GM23248 (cell line): Measurements from ENCODE around the gene CSTPP1. TPM values are rescaled to one million over a fixed set of nuclear protein-coding genes. Genes with fewer than 3 reads are reported as not detected.

ENCODE experiments used
- DNase-seq: peaks from one replicate; pipeline ENCODE4 v3.0.0-alpha.2; 2015
- H2AFZ ChIP-seq: fragments of 200-600 bp; sonication (generic); 2 replicates; pipeline ENCODE4 v1.6.1; 2016; ENCODE audit warnings: antibody characterized with exemption
- H3F3A ChIP-seq: fragments of 200-600 bp; sonication (generic); 2 replicates; pipeline ENCODE4 v1.6.1; 2016; ENCODE audit warnings: mild to moderate bottlenecking, antibody characterized with exemption, mixed run types; ENCODE audit not compliant: insufficient read depth
- H3K27ac ChIP-seq: fragments of 200-600 bp; sonication (generic); 2 replicates; pipeline ENCODE4 v1.5.1; 2016; ENCODE audit warnings: mild to moderate bottlenecking
- H3K27me3 ChIP-seq: fragments of 200-600 bp; sonication (generic); replicated peaks from 2 replicates; pipeline ENCODE4 v1.6.1; 2016; ENCODE audit warnings: mild to moderate bottlenecking; ENCODE audit not compliant: insufficient read depth
- H3K36me3 ChIP-seq: fragments of 200-600 bp; sonication (generic); 2 replicates; pipeline ENCODE4 v1.6.1; 2016; ENCODE audit warnings: low read depth, mild to moderate bottlenecking
- H3K4me1 ChIP-seq: fragments of 200-600 bp; sonication (generic); 2 replicates; pipeline ENCODE4 v1.6.1; 2016; ENCODE audit warnings: mild to moderate bottlenecking; ENCODE audit not compliant: insufficient read depth
- H3K4me2 ChIP-seq: fragments of 200-600 bp; sonication (generic); one replicate; pipeline ENCODE4 v1.6.1; 2016; ENCODE audit warnings: mild to moderate bottlenecking; ENCODE audit not compliant: unreplicated experiment
- H3K4me3 ChIP-seq: fragments of 200-600 bp; sonication (generic); 2 replicates; pipeline ENCODE4 v1.5.1; 2016; ENCODE audit warnings: mild to moderate bottlenecking
- H3K79me2 ChIP-seq: fragments of 200-600 bp; sonication (generic); 2 replicates; pipeline ENCODE4 v1.6.1; 2016; ENCODE audit warnings: mild to moderate bottlenecking; ENCODE audit not compliant: insufficient read depth
- H3K9ac ChIP-seq: fragments of 200-600 bp; sonication (generic); 2 replicates; pipeline ENCODE4 v1.6.1; 2016; ENCODE audit warnings: mild to moderate bottlenecking
- H3K9me2 ChIP-seq: fragments of 200-600 bp; sonication (generic); 2 replicates; pipeline ENCODE4 v1.6.1; 2016; ENCODE audit warnings: mixed run types, mild to moderate bottlenecking, moderate library complexity; ENCODE audit not compliant: insufficient read depth
- H3K9me3 ChIP-seq: fragments of 200-600 bp; sonication (generic); one replicate; pipeline ENCODE4 v1.6.1; 2017; ENCODE audit warnings: low read depth
- H4K20me1 ChIP-seq: fragments of 200-600 bp; sonication (generic); 2 replicates; pipeline ENCODE4 v1.6.0; 2016; ENCODE audit not compliant: insufficient read depth
- EZH2 ChIP-seq: fragments of 200-600 bp; sonication (generic); IDR thresholded peaks from 2 replicates; pipeline ENCODE4 v1.6.1; 2018; ENCODE audit warnings: antibody characterized with exemption, mild to moderate bottlenecking; ENCODE audit not compliant: insufficient read depth, poor library complexity, severe bottlenecking
- EZH2phosphoT487 ChIP-seq: fragments of 200-600 bp; sonication (generic); IDR thresholded peaks from 2 replicates; pipeline ENCODE4 v1.6.1; 2018; ENCODE audit warnings: antibody characterized with exemption, moderate library complexity, mild to moderate bottlenecking, low read depth; ENCODE audit not compliant: insufficient read depth
- WGBS, 2 experiments: methylation state at CpG; one replicate each; pipeline ENCODE4 v1.1.6; 2015 to 2017; ENCODE audit warnings: low lambda C conversion rate in 2 of 2, low coverage in 1 of 2; ENCODE audit errors: missing lambda C conversion rate in 2 of 2; 5-methylcytosine and 5-hydroxymethylcytosine counted together
- in situ Hi-C: fragments of 300-500 bp; cut with MboI; formaldehyde crosslinking; loops from 2 replicates; pipeline ENCODE4 v1.15.0; 2020
- polyA plus RNA-seq: library from polyadenylated mRNA; unstranded; fragments of >200 nt; fragmentation: Nextera tagmentation; extraction: Ambion mirVana; gene quantifications from 2 replicates; pipeline ENCODE4 v1.2.1, GENCODE V29; 2016
- total RNA-seq: library from RNA; depleted of rRNA; stranded (reverse); fragments of >200 nt; shearing (Covaris generic); gene quantifications from 2 replicates; pipeline ENCODE4 v1.2.3, GENCODE V29; 2014

CSTPP1 gene
- total and polyA plus RNA-seq, 2 experiments from 2014 or later: 21.7 to 39.9 TPM

- in situ Hi-C loops: no loop called here
- Histone ChIP-seq H3K9me3 (no peaks in the 10 kb centered on the region), H3K27me3 (no peaks in the 10 kb centered on the region), H3K4me3 (no peak overlapping the region), H3K9me2 (no peaks in the 10 kb centered on the region), H3K9ac (no peak overlapping the region), H2AFZ (no peak overlapping the region), H3K27ac (no peak overlapping the region), H3K36me3 (no peaks in the 10 kb centered on the region), H3F3A (no peaks in the 10 kb centered on the region), H3K4me1 (no peaks in the 10 kb centered on the region), H3K4me2 (no peak overlapping the region), H3K79me2 (peaks cover 4% of the 10 kb centered on the region; the same call in 1 of the 2 replicates), H4K20me1 (no peaks in the 10 kb centered on the region)
- TF ChIP-seq EZH2 (no peak), EZH2phosphoT487 (no peak)
- WGBS, 2 experiments: 24 to 37% methylated on average over 2 of the region's 2 CpGs
- no peak for DNase-seq
Observed at GRCh38 chr11:46966773-46967172, 30.2 kb downstream of the CSTPP1 start.

GRCh38 chr11:46967962-46968361 lies 31.4 kb downstream of the CSTPP1 start:
- H3K27ac ChIP-seq: no peak overlapping the region
- no peaks in the 10 kb centered on the region for H3K9me3 ChIP-seq
- TF ChIP-seq EZH2phosphoT487: no peak
- TF ChIP-seq EZH2: no peak
- H3K4me2 ChIP-seq: no peak overlapping the region
- no peaks in the 10 kb centered on the region for H3K9me2 ChIP-seq
- no peaks in the 10 kb centered on the region for H4K20me1 ChIP-seq
- peaks cover 4% of the 10 kb centered on the region; the same call in 1 of the 2 replicates for H3K79me2 ChIP-seq
- in situ Hi-C loops: no loop called here
- no peak overlapping the region for H2AFZ ChIP-seq
- H3F3A ChIP-seq: no peaks in the 10 kb centered on the region
- no peaks in the 10 kb centered on the region for H3K4me1 ChIP-seq
- H3K27me3 ChIP-seq: no peaks in the 10 kb centered on the region
- H3K9ac ChIP-seq: no peak overlapping the region
- no peak overlapping the region for H3K4me3 ChIP-seq
- H3K36me3 ChIP-seq: no peaks in the 10 kb centered on the region
- DNase-seq: no peak
- WGBS, 2 experiments: 96 to 98% methylated on average over 2 of the region's 2 CpGs

- Histone ChIP-seq H3K9me2 (no peaks in the 10 kb centered on the region), H3K27ac (no peak overlapping the region), H3K27me3 (no peaks in the 10 kb centered on the region), H3K4me1 (no peaks in the 10 kb centered on the region), H3K9me3 (no peaks in the 10 kb centered on the region), H3F3A (no peaks in the 10 kb centered on the region), H4K20me1 (no peaks in the 10 kb centered on the region), H3K36me3 (no peaks in the 10 kb centered on the region), H3K9ac (no peak overlapping the region), H3K4me2 (no peak overlapping the region), H3K79me2 (peaks cover 4% of the 10 kb centered on the region; the same call in 1 of the 2 replicates), H2AFZ (no peak overlapping the region), H3K4me3 (no peak overlapping the region)
- DNase-seq: no peak
- TF ChIP-seq EZH2phosphoT487 (no peak), EZH2 (no peak)
- in situ Hi-C loops: no loop called here
- 98 to 100% methylated on average over 2 of the region's 2 CpGs for WGBS, 2 experiments
Observed at GRCh38 chr11:46969379-46969778, 32.8 kb downstream of the CSTPP1 start.

- in situ Hi-C loops: no loop called here
- Histone ChIP-seq H3K4me1 (no peaks in the 10 kb centered on the region), H3K27ac (no peak overlapping the region), H3K27me3 (no peaks in the 10 kb centered on the region), H3K9ac (no peak overlapping the region), H3K36me3 (no peaks in the 10 kb centered on the region), H3K9me2 (no peaks in the 10 kb centered on the region), H3F3A (no peaks in the 10 kb centered on the region), H3K4me3 (no peak overlapping the region), H2AFZ (no peak overlapping the region), H4K20me1 (no peaks in the 10 kb centered on the region), H3K79me2 (no peaks in the 10 kb centered on the region), H3K4me2 (no peak overlapping the region), H3K9me3 (no peaks in the 10 kb centered on the region)
- 96% methylated on average over 3 of the region's 3 CpGs for WGBS, 2 experiments
- TF ChIP-seq EZH2phosphoT487: no peak
- no peak for TF ChIP-seq EZH2
- DNase-seq: no peak
Observed at GRCh38 chr11:46970913-46971625, 34.5 kb downstream of the CSTPP1 start.
